H1 (cell line): ENCODE results near the gene SRCIN1. TPM values are rescaled to one million over a fixed set of nuclear protein-coding genes. Genes with fewer than 3 reads are reported as not detected.

Experiments used
- CTCF ChIA-PET: fragments of 300-600 bp; sonication (Branson Sonifier 250); formaldehyde crosslinking; loops from one replicate; lab custom pipeline; 2021; ENCODE audit not compliant: partially characterized antibody; lab: Charles Lee
- POLR2A ChIA-PET: fragments of 300-600 bp; sonication (Branson Sonifier 250); formaldehyde crosslinking; loops from one replicate; lab custom pipeline; 2021; ENCODE audit warnings: inconsistent platforms; ENCODE audit not compliant: partially characterized antibody; lab: Charles Lee
- DNase-seq, 2 experiments: peaks; one replicate each; pipeline versions ENCODE4 v3.0.0 to v3.0.0-alpha.2; 2010 to 2022; ENCODE audit warnings: low spot score in 2 of 2, low read depth in 1 of 2, mixed read lengths in 1 of 2
- FAIRE-seq: peaks from 2 replicates; lab custom pipeline; 2011; peaks lifted over from hg19 to GRCh38; lab: Jason Lieb, UNC
- H2AFZ ChIP-seq: 2 replicates; pipeline ENCODE4 v1.8.1; 2012; ENCODE audit warnings: low read length, inconsistent platforms
- H2AK5ac ChIP-seq: 2 replicates; pipeline ENCODE4 v1.6.1; 2013; ENCODE audit warnings: low read depth, low read length
- H2BK120ac ChIP-seq: replicated peaks from 2 replicates; pipeline ENCODE3; 2013; ENCODE audit warnings: low read depth, low read length, inconsistent platforms
- H2BK12ac ChIP-seq: 2 replicates; pipeline ENCODE4 v1.6.1; 2013; ENCODE audit warnings: low read depth, low read length
- H2BK15ac ChIP-seq: 2 replicates; pipeline ENCODE4 v1.6.1; 2013; ENCODE audit warnings: low read length
- H2BK20ac ChIP-seq: 2 replicates; pipeline ENCODE4 v1.6.1; 2013; ENCODE audit warnings: low read length
- H2BK5ac ChIP-seq: 2 replicates; pipeline ENCODE4 v1.6.1; 2013; ENCODE audit warnings: low read depth, low read length
- H3K14ac ChIP-seq: 2 replicates; pipeline ENCODE4 v1.6.1; 2013; ENCODE audit warnings: inconsistent platforms; ENCODE audit not compliant: insufficient read length
- H3K18ac ChIP-seq: 2 replicates; pipeline ENCODE4 v1.6.1; 2013; ENCODE audit warnings: low read length; ENCODE audit errors: extremely low read depth
- H3K23ac ChIP-seq: 2 replicates; pipeline ENCODE4 v1.6.1; 2013; ENCODE audit warnings: inconsistent platforms; ENCODE audit not compliant: insufficient read length
- H3K23me2 ChIP-seq: 2 replicates; pipeline ENCODE4 v1.6.1; 2013; ENCODE audit warnings: low read depth, low read length
- H3K27ac ChIP-seq: 2 replicates; pipeline ENCODE4 v1.6.1; 2011; ENCODE audit warnings: low read depth, low read length, inconsistent platforms
- H3K27me3 ChIP-seq, 4 experiments: replicated peaks in 1 of 4; 1 replicate in 1 of 4; 2 replicates in 3 of 4; pipeline versions ENCODE4 v1.6.1 to v1.8.1; 2011 to 2013; ENCODE audit warnings: low read length in 3 of 4, mild to moderate bottlenecking in 3 of 4, inconsistent platforms in 2 of 4, mixed read lengths in 2 of 4, moderate library complexity in 1 of 4; ENCODE audit not compliant: control insufficient read depth in 3 of 4, insufficient read depth in 3 of 4; ENCODE audit errors: extremely low read depth in 1 of 4
- H3K36me3 ChIP-seq, 4 experiments: 2 replicates each; pipeline versions ENCODE4 v1.6.1 to v1.8.1; 2011 to 2013; ENCODE audit warnings: mild to moderate bottlenecking in 4 of 4, low read length in 3 of 4, moderate library complexity in 2 of 4, control low read depth in 1 of 4, inconsistent platforms in 1 of 4; ENCODE audit not compliant: insufficient read depth in 4 of 4, control insufficient read depth in 2 of 4
- H3K4ac ChIP-seq: replicated peaks from 2 replicates; pipeline ENCODE3; 2013; ENCODE audit warnings: low read length, low read depth, mixed read lengths, inconsistent platforms; ENCODE audit not compliant: insufficient read length
- H3K4me1 ChIP-seq, 4 experiments: replicated peaks in 1 of 4; 1 replicate in 1 of 4; 2 replicates in 3 of 4; pipeline versions ENCODE4 v1.6.1 to v1.8.1; 2011 to 2013; ENCODE audit warnings: low read length in 3 of 4, inconsistent platforms in 2 of 4, mixed read lengths in 1 of 4; ENCODE audit not compliant: insufficient read depth in 4 of 4, control insufficient read depth in 3 of 4
- H3K4me2 ChIP-seq, 2 experiments: 2 replicates each; pipeline versions ENCODE4 v1.6.1 to v1.8.1; 2011 to 2013; ENCODE audit warnings: low read depth in 2 of 2, low read length in 2 of 2, control low read depth in 1 of 2, inconsistent platforms in 1 of 2, mild to moderate bottlenecking in 1 of 2; ENCODE audit not compliant: insufficient read depth in 1 of 2
- H3K4me3 ChIP-seq, 4 experiments: fragments of 200-600, 300-600 bp in 1 of 4; sonication (generic), shearing (Covaris generic), sonication (Bioruptor Twin) in 1 of 4; 2 replicates each; pipeline versions ENCODE4 v1.5.1 to v1.8.1; 2011 to 2016; ENCODE audit warnings: low read length in 4 of 4, low read depth in 3 of 4, control low read depth in 2 of 4, inconsistent platforms in 2 of 4, mild to moderate bottlenecking in 2 of 4, mixed read lengths in 1 of 4, moderate library complexity in 1 of 4; ENCODE audit not compliant: insufficient read depth in 2 of 4; ENCODE audit errors: extremely low read depth in 1 of 4
- H3K56ac ChIP-seq: replicated peaks from 2 replicates; pipeline ENCODE3; 2013; ENCODE audit warnings: low read depth, mild to moderate bottlenecking, mixed read lengths, low read length, inconsistent platforms; ENCODE audit not compliant: insufficient read length
- H3K79me1 ChIP-seq: 2 replicates; pipeline ENCODE4 v1.6.1; 2013; ENCODE audit warnings: low read depth, low read length, control low read depth
- H3K79me2 ChIP-seq, 2 experiments: 2 replicates each; pipeline versions ENCODE4 v1.6.1 to v1.8.1; 2012 to 2013; ENCODE audit warnings: low read length in 2 of 2, mild to moderate bottlenecking in 2 of 2, inconsistent platforms in 1 of 2; ENCODE audit not compliant: insufficient read depth in 2 of 2, control insufficient read depth in 1 of 2
- H3K9ac ChIP-seq, 4 experiments: replicated peaks in 1 of 4; 1 replicate in 1 of 4; 2 replicates in 3 of 4; pipeline versions ENCODE4 v1.6.1 to v1.8.1; 2011 to 2013; ENCODE audit warnings: low read depth in 3 of 4, low read length in 3 of 4, control low read depth in 2 of 4, mild to moderate bottlenecking in 2 of 4, moderate library complexity in 2 of 4, inconsistent platforms in 1 of 4; ENCODE audit errors: extremely low read depth in 1 of 4
- H3K9me3 ChIP-seq, 2 experiments: 2 replicates each; pipeline versions ENCODE4 v1.6.1 to v1.8.1; 2012 to 2013; ENCODE audit warnings: mild to moderate bottlenecking in 2 of 2, moderate library complexity in 2 of 2, control low read depth in 1 of 2, inconsistent platforms in 1 of 2, low read depth in 1 of 2, low read length in 1 of 2, mixed read lengths in 1 of 2; ENCODE audit not compliant: insufficient read depth in 2 of 2
- H4K20me1 ChIP-seq, 2 experiments: replicated peaks in 1 of 2; 2 replicates each; pipeline versions ENCODE3 to v1.8.1; 2011 to 2013; ENCODE audit warnings: inconsistent platforms in 2 of 2, low read length in 2 of 2, mild to moderate bottlenecking in 1 of 2; ENCODE audit not compliant: insufficient read depth in 2 of 2, control insufficient read depth in 1 of 2
- H4K5ac ChIP-seq: 2 replicates; pipeline ENCODE4 v1.6.1; 2013; ENCODE audit warnings: low read length, low read depth, mixed read lengths, inconsistent platforms; ENCODE audit not compliant: insufficient read length
- H4K8ac ChIP-seq: 2 replicates; pipeline ENCODE4 v1.8.0; 2013; ENCODE audit warnings: mild to moderate bottlenecking, moderate library complexity, low read length, inconsistent platforms; ENCODE audit not compliant: insufficient read depth; ENCODE audit errors: extremely low read depth
- H4K91ac ChIP-seq: replicated peaks from 2 replicates; pipeline ENCODE3; 2013; ENCODE audit warnings: low read length, mixed read lengths, inconsistent platforms; ENCODE audit not compliant: insufficient read length
- HDAC2 ChIP-seq, 2 experiments: fragments of 300-600 bp in 1 of 2; sonication (generic) in 1 of 2; IDR thresholded peaks; 2 replicates each; pipeline ENCODE4 v1.6.1; 2011 to 2012; ENCODE audit warnings: low read depth in 2 of 2, low read length in 2 of 2, mild to moderate bottlenecking in 2 of 2, moderate library complexity in 2 of 2, borderline replicate concordance in 1 of 2, inconsistent platforms in 1 of 2
- WGBS, 2 experiments: shearing (Covaris generic) in 1 of 2; methylation state at CpG; one replicate each; pipeline versions ENCODE4 v1.1.6 to v1.1.7; 2013 to 2015; ENCODE audit warnings: low lambda C conversion rate in 2 of 2, mixed read lengths in 2 of 2, inconsistent platforms in 1 of 2, low coverage in 1 of 2, missing lambda C conversion rate in 1 of 2; ENCODE audit not compliant: insufficient replicate concordance in 2 of 2, insufficient coverage in 1 of 2, insufficient read length in 1 of 2; ENCODE audit errors: extremely low coverage in 1 of 2, missing lambda C conversion rate in 1 of 2; 5-methylcytosine and 5-hydroxymethylcytosine counted together
- polyA plus RNA-seq, 7 experiments: library from polyadenylated mRNA; depleted of rRNA in 3 of 7; stranded (reverse) in 5 of 7; unstranded in 2 of 7; fragments of >200 nt in 5 of 7; fragments of 200-250 nt in 2 of 7; gene quantifications; 1 replicate in 5 of 7; 2 replicates in 1 of 7; 4 replicates in 1 of 7; pipeline versions ENCODE4 v1.2.1 to v1.2.3, GENCODE V29; 2011 to 2013; ENCODE audit warnings: missing spikeins in 2 of 7, mixed read lengths in 2 of 7
- total RNA-seq: library from RNA; stranded (reverse); fragmentation: NEBNext Ultra II Directional; extraction: Animal tissue kit (Norgen Biotek cat#: 25700); gene quantifications from 2 replicates; pipeline ENCODE4 v1.2.1, GENCODE V29; 2021
- TF ChIP-seq, protein P1 (sequence below): IDR thresholded peaks from 2 replicates; pipeline ENCODE4 v1.6.1; 2011; ENCODE audit warnings: low read length, improper control_type of control experiment

Gene SRCIN1
- total and polyA plus RNA-seq, 2 of the 8 experiments (the other 6 are each of a cell fraction or from before 2014, with no cell fraction given), result 2.8 to 3.8 TPM

DNA sequence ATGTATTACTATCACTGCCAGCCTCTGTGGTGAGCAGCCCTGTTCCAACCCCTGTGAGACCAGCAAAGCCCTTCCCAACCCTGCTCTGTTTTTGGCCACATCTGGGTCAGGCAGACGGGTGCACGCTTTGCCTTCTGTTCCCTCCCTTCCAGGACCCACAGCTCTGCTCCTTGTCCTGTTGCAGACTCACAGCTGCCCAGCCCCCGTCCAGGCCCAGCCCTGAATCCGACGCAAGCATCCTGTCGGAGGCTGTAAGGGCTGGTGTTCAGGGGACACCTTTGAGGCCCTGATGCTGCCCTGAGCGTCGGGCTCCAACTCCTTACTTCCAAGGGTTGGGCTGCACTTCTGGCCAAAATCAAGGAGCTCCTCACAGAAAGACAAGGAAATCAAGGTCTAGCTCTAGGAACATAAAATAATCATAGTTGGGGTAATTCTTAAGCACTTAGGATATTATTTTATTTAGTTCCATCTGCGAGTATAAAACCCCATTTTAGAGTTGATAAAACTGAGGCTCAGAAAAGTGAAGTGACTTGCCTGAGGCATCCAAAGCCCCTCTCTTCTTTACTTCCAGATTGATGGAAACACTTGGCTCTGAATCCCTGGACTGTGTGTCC is 14.3 kb upstream of the SRCIN1 start:
- no peak overlapping the region for H2BK5ac ChIP-seq
- no peak overlapping the region; a peak in 1 of 7 replicates for H3K9ac ChIP-seq
- no peak overlapping the region for H3K56ac ChIP-seq
- peak overlapping the region; percentile 8; the same call in 1 of the 2 replicates for H2BK20ac ChIP-seq
- H3K36me3 ChIP-seq, result no peaks in the 10 kb centered on the region
- no peak overlapping the region for H3K23ac ChIP-seq
- no peak overlapping the region; the same call in 1 of the 2 replicates for H3K18ac ChIP-seq
- H2BK12ac ChIP-seq, result peak overlapping the region; percentile 86; the same call in 1 of the 2 replicates
- H3K27ac ChIP-seq, result no peak overlapping the region
- H4K8ac ChIP-seq, result peak overlapping the region; percentile 62; the same call in 1 of the 2 replicates
- H3K14ac ChIP-seq, result no peak overlapping the region
- H3K79me2 ChIP-seq, result no peaks in the 10 kb centered on the region
- no peaks in the 10 kb centered on the region for H3K79me1 ChIP-seq
- no peak overlapping the region for H3K4me3 ChIP-seq
- H2BK120ac ChIP-seq, result no peak overlapping the region
- ChIA-PET CTCF (interaction anchor here (0.6 to 30.7 kb wide), 5 partner anchors 14 to 64 kb away, joined by 3 to 795 read pairs (median 3); partner anchors contain the start of genes EPOP and SRCIN1), POLR2A (interaction anchor here (1.3 to 4.4 kb wide), 2 partner anchors 10 to 17 kb away, joined by 6 to 19 read pairs; no protein-coding TSS in a partner anchor)
- FAIRE-seq (no peak), DNase-seq (no peak)
- H3K23me2 ChIP-seq, result no peaks in the 10 kb centered on the region
- no peaks in the 10 kb centered on the region for H3K27me3 ChIP-seq
- TF ChIP-seq HDAC2 (IDR thresholded peaks at IDR 0.05; ENCODE audit: borderline replicate concordance in 1 of 2, low read depth in 2 of 2, low read length in 2 of 2), result 0 out of 4 replicates have a peak, but pooled peaks of 1 of the 2 experiments have one; percentile 46
- TF ChIP-seq, protein P1, sequence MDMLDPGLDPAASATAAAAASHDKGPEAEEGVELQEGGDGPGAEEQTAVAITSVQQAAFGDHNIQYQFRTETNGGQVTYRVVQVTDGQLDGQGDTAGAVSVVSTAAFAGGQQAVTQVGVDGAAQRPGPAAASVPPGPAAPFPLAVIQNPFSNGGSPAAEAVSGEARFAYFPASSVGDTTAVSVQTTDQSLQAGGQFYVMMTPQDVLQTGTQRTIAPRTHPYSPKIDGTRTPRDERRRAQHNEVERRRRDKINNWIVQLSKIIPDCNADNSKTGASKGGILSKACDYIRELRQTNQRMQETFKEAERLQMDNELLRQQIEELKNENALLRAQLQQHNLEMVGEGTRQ, result no peak
- no peaks in the 10 kb centered on the region for H4K20me1 ChIP-seq
- H3K4me1 ChIP-seq, result peaks cover 3 to 9% (median 6%) of the 10 kb centered on the region in 4 experiments; a peak in 6 of 7 replicates
- WGBS, 2 experiments, result 65% methylated on average over 9 of the region's 9 CpGs; no CpG with 5 or more reads in 1 of the 2 experiments
- H3K4ac ChIP-seq, result no peak overlapping the region
- no peak overlapping the region for H3K4me2 ChIP-seq
- H2BK15ac ChIP-seq, result 0 out of 2 replicates have a peak overlapping the region, but pooled peaks have one; percentile 34
- H2AK5ac ChIP-seq, result no peak overlapping the region
- no peak overlapping the region for H4K5ac ChIP-seq
- peak overlapping the region; percentile 67 for H4K91ac ChIP-seq
- peak overlapping the region; percentile 11; the same call in 1 of the 2 replicates for H2AFZ ChIP-seq
- no peaks in the 10 kb centered on the region for H3K9me3 ChIP-seq
